ENCODE results near the gene GDF7. TPM values are rescaled to one million over a fixed set of nuclear protein-coding genes. Genes with fewer than 3 reads are reported as not detected.

GDF7 gene
- total and polyA plus RNA-seq, 10 of the 15 experiments (the other 5 are each of a cell fraction or from before 2014, with no cell fraction given): 0.02 to 0.11 (median 0.04) TPM; not detected in 1

DNA sequence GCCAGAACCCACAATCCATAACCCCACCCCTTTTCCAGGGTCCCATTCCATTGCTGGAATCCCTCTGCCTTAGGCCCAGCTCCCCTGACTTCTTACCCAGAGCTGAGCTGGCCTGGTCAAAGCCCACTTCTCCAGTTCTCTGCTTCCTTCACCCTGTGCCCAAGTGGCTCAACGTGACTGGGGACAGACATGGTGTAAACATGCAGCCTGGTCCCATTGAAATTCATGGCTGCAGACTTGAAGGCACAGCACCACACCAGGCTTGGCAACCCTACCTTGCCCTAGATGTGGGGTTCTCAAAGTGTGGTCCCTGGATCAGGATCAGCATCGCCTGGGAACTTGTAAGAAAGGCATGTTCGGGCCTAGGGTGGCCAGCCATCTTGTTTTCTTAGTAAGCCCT, 19.7 kb upstream of the GDF7 start:
- ATAC-seq (no peak), FAIRE-seq (no peak), DNase-seq (ENCODE audit: low read depth, low spot score) (no peak)
- H3K27ac ChIP-seq (ENCODE audit: control insufficient read depth, insufficient read depth): no peak overlapping the region
- POLR2A ChIA-PET: no interaction called here
- no peak overlapping the region for H3K9ac ChIP-seq (ENCODE audit: control insufficient read depth, insufficient read depth, low read length)
- H3K36me3 ChIP-seq (ENCODE audit: control insufficient read depth in 2 of 2, insufficient read depth in 2 of 2, low read length in 1 of 2): peaks cover 0 to 3% of the 10 kb centered on the region in 2 experiments; a peak in 1 of 4 replicates
- SMC1A ChIA-PET (ENCODE audit: uncharacterized antibody, unreplicated experiment): interaction anchor here (0.5 to 1.0 kb wide), 3 partner anchors 15 to 220 kb away, joined by 3 read pairs; no protein-coding TSS in a partner anchor
- H3K27me3 ChIP-seq (replicated peaks in 1 of 2; ENCODE audit: control insufficient read depth in 2 of 2, insufficient read depth in 2 of 2, low read length in 1 of 2): 0 out of 4 replicates have a peak, but pooled peaks cover 0 to 1% of the 10 kb centered on the region in 2 experiments
- H3K9me3 ChIP-seq (replicated peaks; ENCODE audit: control insufficient read depth, insufficient read depth, low read length): no peaks in the 10 kb centered on the region
- peaks cover 4% of the 10 kb centered on the region for H3K4me1 ChIP-seq (ENCODE audit: control insufficient read depth, insufficient read depth, low read length)
- RAD21 ChIA-PET (ENCODE audit: unreplicated experiment): interaction anchor here (1.4 to 1.5 kb wide), 2 partner anchors 203 to 236 kb away, joined by 4 read pairs; no protein-coding TSS in a partner anchor
- no peak overlapping the region for H3K4me2 ChIP-seq (ENCODE audit: control insufficient read depth, insufficient read depth)
- CTCF ChIA-PET: interaction anchor here (1.0 to 2.0 kb wide), 4 partner anchors 11 to 237 kb away, joined by 3 to 5 read pairs (median 4); partner anchors contain the start of gene RHOB
- H4K20me1 ChIP-seq (ENCODE audit: control insufficient read depth, insufficient read depth): no peaks in the 10 kb centered on the region
- in situ Hi-C loops (cut with MboI): no loop called here
- no peak overlapping the region for H2AFZ ChIP-seq (ENCODE audit: control insufficient read depth, low read depth, low read length)
- H3K4me3 ChIP-seq: no peak overlapping the region
- BruUV-seq (replicated peaks): no TSS peak
- H3K79me2 ChIP-seq (ENCODE audit: control insufficient read depth, insufficient read depth, low read length): no peaks in the 10 kb centered on the region
- intact Hi-C loops (cut with micrococcal nuclease; ENCODE audit: unreplicated experiment): no loop called here
- WGBS (ENCODE audit: insufficient coverage, insufficient replicate concordance, low lambda C conversion rate, missing lambda C conversion rate): 46% methylated on average over 3 of the region's 3 CpGs
- no peak for TF ChIP-seq BMI1 (IDR thresholded peaks at IDR 0.05; ENCODE audit: borderline replicate concordance)
- no peak for TF ChIP-seq EGR1 (IDR thresholded peaks at IDR 0.05; ENCODE audit: borderline replicate concordance in 1 of 2, low read depth in 2 of 2, low read length in 2 of 2)
- no peak for TF ChIP-seq ZSCAN29 (IDR thresholded peaks at IDR 0.05)
- TF ChIP-seq, protein P1, sequence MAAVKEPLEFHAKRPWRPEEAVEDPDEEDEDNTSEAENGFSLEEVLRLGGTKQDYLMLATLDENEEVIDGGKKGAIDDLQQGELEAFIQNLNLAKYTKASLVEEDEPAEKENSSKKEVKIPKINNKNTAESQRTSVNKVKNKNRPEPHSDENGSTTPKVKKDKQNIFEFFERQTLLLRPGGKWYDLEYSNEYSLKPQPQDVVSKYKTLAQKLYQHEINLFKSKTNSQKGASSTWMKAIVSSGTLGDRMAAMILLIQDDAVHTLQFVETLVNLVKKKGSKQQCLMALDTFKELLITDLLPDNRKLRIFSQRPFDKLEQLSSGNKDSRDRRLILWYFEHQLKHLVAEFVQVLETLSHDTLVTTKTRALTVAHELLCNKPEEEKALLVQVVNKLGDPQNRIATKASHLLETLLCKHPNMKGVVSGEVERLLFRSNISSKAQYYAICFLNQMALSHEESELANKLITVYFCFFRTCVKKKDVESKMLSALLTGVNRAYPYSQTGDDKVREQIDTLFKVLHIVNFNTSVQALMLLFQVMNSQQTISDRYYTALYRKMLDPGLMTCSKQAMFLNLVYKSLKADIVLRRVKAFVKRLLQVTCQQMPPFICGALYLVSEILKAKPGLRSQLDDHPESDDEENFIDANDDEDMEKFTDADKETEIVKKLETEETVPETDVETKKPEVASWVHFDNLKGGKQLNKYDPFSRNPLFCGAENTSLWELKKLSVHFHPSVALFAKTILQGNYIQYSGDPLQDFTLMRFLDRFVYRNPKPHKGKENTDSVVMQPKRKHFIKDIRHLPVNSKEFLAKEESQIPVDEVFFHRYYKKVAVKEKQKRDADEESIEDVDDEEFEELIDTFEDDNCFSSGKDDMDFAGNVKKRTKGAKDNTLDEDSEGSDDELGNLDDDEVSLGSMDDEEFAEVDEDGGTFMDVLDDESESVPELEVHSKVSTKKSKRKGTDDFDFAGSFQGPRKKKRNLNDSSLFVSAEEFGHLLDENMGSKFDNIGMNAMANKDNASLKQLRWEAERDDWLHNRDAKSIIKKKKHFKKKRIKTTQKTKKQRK (IDR thresholded peaks at IDR 0.05; ENCODE audit: low read depth, low read length): no peak
- TF ChIP-seq, protein P2, sequence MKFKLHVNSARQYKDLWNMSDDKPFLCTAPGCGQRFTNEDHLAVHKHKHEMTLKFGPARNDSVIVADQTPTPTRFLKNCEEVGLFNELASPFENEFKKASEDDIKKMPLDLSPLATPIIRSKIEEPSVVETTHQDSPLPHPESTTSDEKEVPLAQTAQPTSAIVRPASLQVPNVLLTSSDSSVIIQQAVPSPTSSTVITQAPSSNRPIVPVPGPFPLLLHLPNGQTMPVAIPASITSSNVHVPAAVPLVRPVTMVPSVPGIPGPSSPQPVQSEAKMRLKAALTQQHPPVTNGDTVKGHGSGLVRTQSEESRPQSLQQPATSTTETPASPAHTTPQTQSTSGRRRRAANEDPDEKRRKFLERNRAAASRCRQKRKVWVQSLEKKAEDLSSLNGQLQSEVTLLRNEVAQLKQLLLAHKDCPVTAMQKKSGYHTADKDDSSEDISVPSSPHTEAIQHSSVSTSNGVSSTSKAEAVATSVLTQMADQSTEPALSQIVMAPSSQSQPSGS (IDR thresholded peaks at IDR 0.05; ENCODE audit: low read length): no peak
- TF ChIP-seq YBX1 (IDR thresholded peaks at IDR 0.05): no peak
- TF ChIP-seq MEF2A (IDR thresholded peaks at IDR 0.05; ENCODE audit: insufficient read depth, low read depth, low read length): no peak
- TF ChIP-seq, protein P3, sequence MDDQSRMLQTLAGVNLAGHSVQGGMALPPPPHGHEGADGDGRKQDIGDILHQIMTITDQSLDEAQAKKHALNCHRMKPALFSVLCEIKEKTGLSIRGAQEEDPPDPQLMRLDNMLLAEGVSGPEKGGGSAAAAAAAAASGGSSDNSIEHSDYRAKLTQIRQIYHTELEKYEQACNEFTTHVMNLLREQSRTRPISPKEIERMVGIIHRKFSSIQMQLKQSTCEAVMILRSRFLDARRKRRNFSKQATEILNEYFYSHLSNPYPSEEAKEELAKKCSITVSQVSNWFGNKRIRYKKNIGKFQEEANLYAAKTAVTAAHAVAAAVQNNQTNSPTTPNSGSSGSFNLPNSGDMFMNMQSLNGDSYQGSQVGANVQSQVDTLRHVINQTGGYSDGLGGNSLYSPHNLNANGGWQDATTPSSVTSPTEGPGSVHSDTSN (IDR thresholded peaks at IDR 0.05; ENCODE audit: insufficient replicate concordance, low read depth, low read length): no peak
- TF ChIP-seq TARDBP (IDR thresholded peaks at IDR 0.05; ENCODE audit: borderline replicate concordance): no peak
- no peak for TF ChIP-seq ZZZ3 (IDR thresholded peaks at IDR 0.05; ENCODE audit: control insufficient read depth, insufficient read length, low read depth)
- TF ChIP-seq ZNF274 (IDR thresholded peaks at IDR 0.05; ENCODE audit: insufficient read depth, insufficient read length): no peak
- TF ChIP-seq STAT1 (conservative IDR thresholded peaks at IDR 0.05): no peak
- TF ChIP-seq, protein P4, sequence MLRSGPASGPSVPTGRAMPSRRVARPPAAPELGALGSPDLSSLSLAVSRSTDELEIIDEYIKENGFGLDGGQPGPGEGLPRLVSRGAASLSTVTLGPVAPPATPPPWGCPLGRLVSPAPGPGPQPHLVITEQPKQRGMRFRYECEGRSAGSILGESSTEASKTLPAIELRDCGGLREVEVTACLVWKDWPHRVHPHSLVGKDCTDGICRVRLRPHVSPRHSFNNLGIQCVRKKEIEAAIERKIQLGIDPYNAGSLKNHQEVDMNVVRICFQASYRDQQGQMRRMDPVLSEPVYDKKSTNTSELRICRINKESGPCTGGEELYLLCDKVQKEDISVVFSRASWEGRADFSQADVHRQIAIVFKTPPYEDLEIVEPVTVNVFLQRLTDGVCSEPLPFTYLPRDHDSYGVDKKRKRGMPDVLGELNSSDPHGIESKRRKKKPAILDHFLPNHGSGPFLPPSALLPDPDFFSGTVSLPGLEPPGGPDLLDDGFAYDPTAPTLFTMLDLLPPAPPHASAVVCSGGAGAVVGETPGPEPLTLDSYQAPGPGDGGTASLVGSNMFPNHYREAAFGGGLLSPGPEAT (IDR thresholded peaks at IDR 0.05; ENCODE audit: low read depth): no peak
- TF ChIP-seq SUZ12 (IDR thresholded peaks at IDR 0.05; ENCODE audit: unreplicated experiment): no peak
- TF ChIP-seq BCL11A (IDR thresholded peaks at IDR 0.05; ENCODE audit: low read depth, low read length): no peak
